GM19324 (cell line): ENCODE results near the gene SBF2.
"Not testable (repeated sequence)": the region's sequence is repeated elsewhere in the genome, so short reads cannot be mapped to it uniquely, and the experiment has no call there.

Experiments used
- ATAC-seq: cut with Tn5 transposase; IDR thresholded peaks from one replicate; pipeline ENCODE4 v1.9.1; 2021; ENCODE audit warnings: mild to moderate bottlenecking, moderate library complexity; ENCODE audit not compliant: unreplicated experiment, low FRiP score

The SBF2 gene

GRCh38 chr11:10272132-10272531 lies 21.9 kb downstream of the SBF2 start:
- no peak for ATAC-seq

DNA sequence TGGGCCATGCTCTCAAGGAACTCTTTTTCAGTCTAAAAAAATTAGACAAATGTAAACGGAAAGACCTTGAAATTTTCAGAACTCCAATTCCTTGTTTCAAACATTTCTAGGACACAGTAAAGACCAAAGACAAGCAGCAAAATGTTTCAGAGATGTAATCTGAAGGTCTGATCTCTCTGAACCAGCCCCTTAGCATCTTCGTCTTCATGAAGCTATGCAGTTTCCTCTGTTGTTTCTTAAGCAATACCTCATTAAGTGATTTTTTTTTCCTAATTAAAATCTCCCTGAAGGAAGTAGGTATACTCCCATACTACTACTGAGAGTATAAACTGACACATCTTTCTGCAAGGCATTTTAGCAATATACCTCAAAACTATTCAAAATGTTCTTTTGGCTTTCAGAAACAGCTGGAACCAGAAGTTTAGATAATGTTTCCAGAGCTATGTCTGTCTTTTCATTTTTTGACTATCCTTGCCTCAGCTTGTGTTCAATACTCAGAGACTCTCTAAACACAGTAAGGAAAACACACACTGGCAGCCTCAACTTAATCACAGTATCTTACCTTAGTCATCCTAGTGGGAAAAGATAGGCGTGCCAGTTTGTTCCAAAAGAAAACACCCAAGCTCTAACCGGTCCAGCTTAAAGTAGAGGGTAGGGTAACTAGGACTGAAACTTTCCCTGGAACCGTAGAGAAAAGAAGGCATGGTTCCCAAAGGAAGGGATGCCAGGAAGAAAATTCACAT lies 25.1 kb downstream of the SBF2 start:
- ATAC-seq: no peak

DNA sequence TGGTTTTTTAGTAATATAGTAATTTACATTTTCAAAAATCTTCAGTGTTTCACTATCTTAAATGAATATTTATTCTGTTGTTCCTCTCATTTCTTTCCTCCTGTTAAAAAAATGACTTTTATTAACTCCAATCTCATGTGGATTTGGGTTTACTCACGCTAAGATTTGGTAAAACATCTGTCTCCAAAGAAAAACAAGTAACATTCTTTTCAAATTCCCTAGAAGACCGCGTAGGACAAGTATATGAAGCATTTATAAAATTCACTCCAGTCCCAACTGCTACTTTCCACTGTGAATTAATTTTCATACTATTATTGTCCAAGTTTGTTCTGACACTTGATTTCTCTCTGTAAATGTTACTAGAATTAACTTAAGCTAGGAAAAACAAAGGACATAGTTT lies 26.2 kb downstream of the SBF2 start:
- no peak for ATAC-seq

GRCh38 chr11:10265936-10266335 lies 28.1 kb downstream of the SBF2 start:
- ATAC-seq: no peak

GRCh38 chr11:10264716-10265115 lies 29.3 kb downstream of the SBF2 start:
- not testable (repeated sequence) for ATAC-seq

- no peak for ATAC-seq
These were observed 30.1 kb downstream of the SBF2 start for GRCh38 chr11:10263929-10264328.

GRCh38 chr11:10261821-10262220 lies 32.2 kb downstream of the SBF2 start:
- no peak for ATAC-seq

DNA sequence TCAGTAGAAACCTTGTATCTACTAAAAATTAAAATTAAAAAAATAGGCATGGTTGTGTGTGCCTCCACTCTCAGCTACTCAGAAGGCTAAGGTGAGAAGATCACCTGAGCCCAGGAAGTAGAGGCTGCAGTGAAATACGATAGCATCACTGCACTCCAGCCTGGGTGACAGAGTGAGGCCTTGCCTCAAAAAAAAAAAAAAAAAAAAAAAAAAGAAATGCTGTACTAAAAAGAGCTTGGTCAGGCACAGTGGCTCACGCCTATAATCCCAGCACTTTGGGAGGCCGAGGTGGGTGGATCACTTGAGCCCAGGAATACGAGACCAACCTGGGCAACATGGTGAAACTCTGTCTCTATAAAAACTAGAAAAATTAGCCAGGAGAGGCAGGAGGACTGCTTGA lies 36.5 kb downstream of the SBF2 start:
- no peak for ATAC-seq

GRCh38 chr11:10255388-10256125 lies 38.5 kb downstream of the SBF2 start:
- ATAC-seq: no peak

GRCh38 chr11:10249448-10250131 lies 44.4 kb downstream of the SBF2 start:
- ATAC-seq: not testable (repeated sequence)

GRCh38 chr11:10247011-10247410 lies 47.0 kb downstream of the SBF2 start:
- no peak for ATAC-seq

- ATAC-seq: no peak
These were observed 50.0 kb downstream of the SBF2 start for GRCh38 chr11:10243896-10244575.

DNA sequence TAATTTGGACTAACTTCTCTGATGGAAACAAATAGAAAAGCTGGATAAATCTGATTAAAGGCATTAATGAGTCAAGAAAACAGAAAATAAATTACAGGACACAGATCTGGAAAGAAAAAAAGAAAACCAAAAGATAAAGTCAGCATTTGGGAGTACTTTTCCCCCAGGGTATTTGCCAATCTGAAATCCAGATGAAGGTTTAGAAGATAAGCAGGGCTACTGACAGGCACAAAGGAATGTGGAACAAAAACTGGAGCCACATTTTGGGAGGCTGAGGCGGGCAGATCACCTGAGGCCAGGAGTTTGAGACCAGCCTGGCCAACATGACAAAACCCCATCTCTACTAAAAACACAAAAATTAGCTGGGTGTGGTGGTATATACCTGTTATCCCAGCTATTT lies 57.2 kb downstream of the SBF2 start:
- ATAC-seq: no peak

GRCh38 chr11:10233581-10233980 lies 60.4 kb downstream of the SBF2 start:
- no peak for ATAC-seq

DNA sequence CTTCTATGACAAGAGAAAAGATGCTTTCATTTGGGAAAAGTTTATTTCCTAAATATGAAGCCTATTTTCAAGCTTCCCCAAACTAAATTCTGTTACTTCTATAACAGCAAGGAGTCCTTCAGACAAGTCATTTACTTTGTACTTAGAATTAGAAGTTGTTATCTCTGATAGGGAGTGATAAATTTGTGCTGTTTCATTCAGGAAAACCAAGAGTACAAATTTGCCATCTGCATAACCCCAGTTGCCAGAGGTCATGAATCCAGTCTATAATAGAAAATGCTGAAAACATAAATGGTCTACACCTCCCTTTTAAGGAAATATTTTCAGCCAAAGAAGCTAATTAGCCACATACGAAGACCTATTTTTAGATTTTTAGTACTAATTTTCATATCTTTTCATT lies 61.3 kb downstream of the SBF2 start:
- ATAC-seq: no peak

DNA sequence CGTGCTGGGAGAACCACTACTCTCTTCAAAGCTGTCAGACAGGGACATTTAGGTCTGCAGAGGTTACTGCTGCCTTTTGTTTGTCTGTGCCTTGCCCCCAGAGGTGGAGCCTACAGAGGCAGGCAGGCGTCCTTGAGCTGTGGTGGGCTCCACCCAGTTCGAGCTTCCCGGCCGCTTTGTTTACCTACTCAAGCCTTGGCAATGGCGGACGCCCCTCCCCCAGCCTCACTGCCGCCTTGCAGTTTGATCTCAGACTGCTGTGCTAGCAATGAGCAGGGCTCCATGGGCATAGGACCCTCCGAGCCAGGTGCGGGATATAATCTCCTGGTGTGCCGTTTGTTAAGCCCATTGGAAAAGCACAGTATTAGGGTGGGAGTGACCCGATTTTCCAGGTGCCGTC lies 62.2 kb downstream of the SBF2 start:
- not testable (repeated sequence) for ATAC-seq

DNA sequence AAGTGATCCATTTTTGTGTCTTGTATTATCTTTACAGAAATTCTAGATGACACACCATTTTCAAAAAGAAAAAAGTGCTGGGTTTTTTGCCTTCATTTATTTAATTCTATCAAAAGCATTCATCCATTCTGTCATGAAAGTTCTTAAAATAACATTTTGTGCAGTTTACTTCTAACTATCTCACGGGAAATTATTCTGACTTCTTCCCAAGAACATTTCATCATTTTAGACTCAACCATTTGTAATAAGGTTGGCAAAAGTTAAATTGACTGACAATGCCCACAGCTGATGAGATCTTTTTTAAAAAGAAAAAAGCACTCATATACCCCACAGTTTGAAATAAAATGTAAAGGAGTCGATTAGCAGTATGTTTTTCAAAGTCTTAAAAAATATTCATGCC lies 68.5 kb downstream of the SBF2 start:
- ATAC-seq: no peak

DNA sequence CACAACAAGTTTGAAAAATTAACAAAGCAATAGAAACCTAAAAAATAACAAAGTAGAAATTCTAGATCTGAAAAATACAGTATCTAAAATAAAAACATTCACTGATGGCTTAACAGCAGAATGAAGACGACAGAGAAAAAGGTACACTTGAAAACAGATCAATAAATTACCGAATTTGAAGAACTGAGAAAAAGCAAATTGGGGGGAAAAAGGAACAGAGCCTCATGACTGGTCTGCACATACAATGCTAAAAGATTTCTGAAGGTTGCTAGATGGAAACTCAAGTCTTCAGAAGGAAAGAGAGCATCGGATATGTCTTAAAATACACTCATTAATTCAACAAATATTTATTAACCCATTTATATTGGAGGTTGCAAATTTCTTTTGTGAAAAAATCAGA lies 71.6 kb downstream of the SBF2 start:
- no peak for ATAC-seq

GRCh38 chr11:10221342-10221741 lies 72.7 kb downstream of the SBF2 start:
- ATAC-seq: no peak

DNA sequence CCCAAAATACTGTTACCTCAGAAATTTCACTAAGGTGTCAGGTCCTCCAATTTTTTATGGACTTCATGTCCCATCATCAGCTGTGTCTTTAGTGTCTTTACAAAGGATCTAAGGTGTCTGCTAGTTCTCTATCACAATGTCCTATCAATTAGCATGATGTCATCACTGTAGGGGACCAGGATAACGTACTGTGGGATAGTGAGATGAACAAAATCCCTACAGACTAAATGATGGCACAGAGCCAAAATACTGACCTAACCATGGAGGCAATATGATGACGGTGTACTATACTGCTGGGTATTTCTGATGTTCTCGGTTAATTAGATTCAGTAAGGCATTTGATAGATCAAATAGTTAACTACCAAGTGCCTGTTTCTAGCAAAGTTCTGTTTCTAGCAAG lies 82.5 kb downstream of the SBF2 start:
- ATAC-seq: no peak

GRCh38 chr11:10209326-10209725 lies 84.7 kb downstream of the SBF2 start:
- ATAC-seq: no peak
